HG03575 (cell line): ENCODE data around the gene C6orf120.

Experiments used
- ATAC-seq: cut with Tn5 transposase; IDR thresholded peaks from one replicate; pipeline ENCODE4 v1.9.1; 2021; ENCODE audit not compliant: unreplicated experiment, insufficient number of reproducible peaks, low FRiP score; ENCODE audit errors: extremely low read depth

The C6orf120 gene

DNA sequence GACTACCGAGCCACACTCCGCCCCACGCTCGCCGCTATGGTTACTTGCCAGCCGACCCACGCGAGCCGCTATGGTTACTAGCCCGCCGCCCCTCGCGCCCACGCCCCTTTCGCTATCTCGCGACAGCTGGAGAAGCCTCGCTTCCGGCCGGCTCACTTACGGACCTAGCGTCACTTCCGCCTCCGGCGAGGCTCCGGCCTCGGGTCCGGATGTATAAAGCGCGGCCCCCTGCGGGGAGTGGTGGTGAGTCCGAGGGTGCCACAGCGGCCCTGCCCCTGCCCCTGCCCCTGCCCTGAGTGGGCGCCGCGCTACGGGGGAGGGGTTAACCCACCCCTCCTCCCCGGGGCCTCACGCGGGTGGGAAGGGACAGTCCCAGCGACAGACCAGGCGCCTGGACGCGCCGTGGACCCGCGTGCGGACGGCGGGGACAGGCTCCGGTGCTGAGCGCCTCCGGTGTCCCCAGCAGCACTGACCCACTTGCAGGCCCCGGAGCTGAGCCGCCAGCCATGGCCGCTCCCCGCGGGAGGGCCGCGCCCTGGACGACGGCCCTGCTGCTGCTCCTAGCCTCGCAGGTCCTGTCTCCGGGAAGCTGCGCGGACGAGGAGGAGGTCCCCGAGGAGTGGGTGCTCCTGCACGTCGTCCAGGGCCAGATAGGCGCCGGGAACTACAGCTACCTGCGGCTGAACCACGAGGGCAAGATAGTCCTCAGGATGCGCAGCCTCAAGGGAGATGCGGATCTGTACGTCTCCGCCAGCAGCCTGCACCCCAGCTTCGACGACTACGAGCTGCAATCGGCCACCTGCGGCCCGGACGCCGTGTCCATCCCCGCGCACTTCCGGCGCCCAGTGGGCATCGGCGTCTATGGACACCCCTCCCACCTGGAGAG lies at the start of gene C6orf120, which contains the start of gene WDR27:
Gene C6orf120, plus strand, starts transcription at position 173 of the 886 bp plus-strand sequence. Its CDS starts 334 bp downstream, at position 507.
Gene WDR27, minus strand, starts transcription at position 76 of the 886 bp plus-strand sequence. CDS start 13,024 bp downstream, outside the sequence.
- ATAC-seq, result peak; percentile 95

DNA sequence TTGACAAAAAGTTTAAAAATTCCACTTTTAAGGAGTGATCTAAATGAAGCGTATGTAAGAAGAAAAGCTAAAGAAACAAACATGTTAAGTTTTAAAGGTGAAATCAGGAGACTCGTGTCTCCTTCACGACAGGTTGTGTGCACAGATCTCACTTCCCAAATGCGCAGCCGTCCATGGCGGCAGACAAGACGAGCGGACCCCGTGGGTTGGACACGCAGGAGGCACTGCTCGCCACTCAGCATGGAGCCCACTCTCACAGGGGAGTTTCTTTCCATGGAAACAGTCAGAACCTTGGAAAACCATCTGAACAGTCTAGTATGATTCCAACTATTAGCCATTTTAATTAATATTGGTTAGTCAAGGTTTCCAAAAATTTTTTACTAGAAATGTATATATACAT lies 49.0 kb upstream of the C6orf120 start:
- no peak for ATAC-seq

- no peak for ATAC-seq
Measured at GRCh38 chr6:169653691-169654090, 48.2 kb upstream of the C6orf120 start.

GRCh38 chr6:169654598-169655391 lies 47.1 kb upstream of the C6orf120 start:
- ATAC-seq, result peak; percentile 74

- no peak for ATAC-seq
Measured at GRCh38 chr6:169656546-169657283, 45.2 kb upstream of the C6orf120 start.

GRCh38 chr6:169657284-169657610 lies 44.7 kb upstream of the C6orf120 start:
- no peak for ATAC-seq

- no peak for ATAC-seq
Measured at GRCh38 chr6:169659820-169660610, 41.9 kb upstream of the C6orf120 start.

DNA sequence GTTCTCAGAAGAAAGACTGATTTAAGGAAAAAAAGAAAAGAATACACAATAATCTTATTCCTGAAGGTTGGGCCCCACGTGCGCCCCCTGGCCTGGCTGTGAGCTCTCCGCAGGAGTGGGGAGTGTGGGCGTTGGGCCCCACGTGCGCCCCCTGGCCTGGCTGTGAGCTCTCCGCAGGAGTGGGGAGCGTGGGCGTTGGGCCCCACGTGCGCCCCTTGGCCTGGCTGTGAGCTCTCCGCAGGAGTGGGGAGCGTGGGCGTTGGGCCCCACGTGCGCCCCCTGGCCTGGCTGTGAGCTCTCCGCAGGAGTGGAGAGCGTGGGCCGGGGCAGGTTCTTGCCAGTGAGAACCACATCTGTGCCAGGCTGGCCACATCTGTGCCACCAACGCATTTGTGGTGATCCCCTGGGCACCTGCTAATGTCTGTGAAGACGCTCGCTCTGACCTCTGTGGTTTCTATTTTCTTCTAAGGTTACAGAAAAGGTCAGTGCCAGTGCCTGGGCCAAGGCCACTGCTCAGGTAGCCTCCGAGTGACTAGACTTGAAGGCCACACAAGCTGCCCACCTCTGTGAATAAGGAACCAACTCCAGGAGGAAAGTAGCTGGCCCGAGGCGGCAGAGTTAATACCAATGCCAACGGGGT lies 41.1 kb upstream of the C6orf120 start:
- ATAC-seq, result no peak

- ATAC-seq, result no peak
Measured at GRCh38 chr6:169661391-169661756, 40.6 kb upstream of the C6orf120 start.

GRCh38 chr6:169663468-169663867 lies 38.5 kb upstream of the C6orf120 start:
- no peak for ATAC-seq

DNA sequence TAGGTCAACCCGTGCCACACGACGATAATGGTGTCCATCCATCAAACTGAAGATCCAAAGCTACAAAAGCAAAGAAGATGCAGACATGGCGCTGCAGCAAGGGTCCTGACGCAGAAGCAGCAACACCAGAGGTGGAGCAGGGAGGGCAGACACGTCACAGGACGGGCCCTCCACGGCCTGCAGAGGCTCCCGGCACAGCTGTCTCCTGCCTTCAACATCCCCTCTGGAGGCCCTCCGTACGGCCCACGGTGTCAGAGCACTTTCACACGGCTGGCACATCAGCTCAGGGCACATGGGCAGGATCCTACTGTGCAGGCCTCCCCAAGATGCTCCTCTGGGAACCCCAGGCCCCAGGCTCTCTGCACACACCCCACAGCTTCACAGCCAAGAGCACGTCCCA lies 37.7 kb upstream of the C6orf120 start:
- ATAC-seq, result no peak

DNA sequence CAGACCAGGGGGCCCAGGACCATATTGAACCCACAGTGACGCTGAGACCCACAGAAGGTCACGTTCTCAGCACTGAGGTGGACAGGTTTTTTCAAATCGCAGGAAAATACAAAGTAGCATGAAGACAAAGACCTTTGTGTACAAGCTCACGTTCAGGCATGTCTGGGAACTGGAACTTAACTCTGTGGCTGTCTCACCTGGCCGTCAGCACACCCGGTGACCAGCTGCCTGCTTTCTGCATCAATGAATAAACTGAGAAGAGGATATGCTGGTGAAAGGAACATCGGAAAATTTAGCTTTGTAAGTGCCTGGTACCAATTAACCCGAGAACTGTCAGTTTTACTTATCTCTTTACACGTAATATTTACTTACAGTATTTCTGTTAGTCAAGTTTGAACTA lies 36.6 kb upstream of the C6orf120 start:
- ATAC-seq, result no peak

GRCh38 chr6:169666441-169666840 lies 35.5 kb upstream of the C6orf120 start:
- no peak for ATAC-seq

DNA sequence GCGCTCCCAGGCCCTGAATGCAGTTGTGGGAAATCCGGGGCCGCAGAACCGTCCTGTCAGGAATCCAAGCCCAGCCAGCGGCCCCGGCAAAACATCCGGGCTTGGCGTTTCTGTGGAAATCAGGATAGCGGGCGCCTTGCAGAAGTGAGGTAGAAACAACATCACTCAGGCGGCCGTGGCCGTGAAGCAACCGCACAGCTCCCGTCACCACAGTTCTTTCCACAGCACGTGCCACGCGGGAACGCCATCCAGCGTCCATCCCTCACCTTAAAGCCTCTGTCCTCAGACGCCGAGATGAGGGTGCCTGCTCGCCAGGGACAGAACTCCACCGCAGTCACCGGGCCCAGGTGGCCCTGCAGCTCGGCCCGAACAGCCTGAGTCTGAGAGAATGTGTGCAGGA lies 34.2 kb upstream of the C6orf120 start:
- ATAC-seq, result no peak

DNA sequence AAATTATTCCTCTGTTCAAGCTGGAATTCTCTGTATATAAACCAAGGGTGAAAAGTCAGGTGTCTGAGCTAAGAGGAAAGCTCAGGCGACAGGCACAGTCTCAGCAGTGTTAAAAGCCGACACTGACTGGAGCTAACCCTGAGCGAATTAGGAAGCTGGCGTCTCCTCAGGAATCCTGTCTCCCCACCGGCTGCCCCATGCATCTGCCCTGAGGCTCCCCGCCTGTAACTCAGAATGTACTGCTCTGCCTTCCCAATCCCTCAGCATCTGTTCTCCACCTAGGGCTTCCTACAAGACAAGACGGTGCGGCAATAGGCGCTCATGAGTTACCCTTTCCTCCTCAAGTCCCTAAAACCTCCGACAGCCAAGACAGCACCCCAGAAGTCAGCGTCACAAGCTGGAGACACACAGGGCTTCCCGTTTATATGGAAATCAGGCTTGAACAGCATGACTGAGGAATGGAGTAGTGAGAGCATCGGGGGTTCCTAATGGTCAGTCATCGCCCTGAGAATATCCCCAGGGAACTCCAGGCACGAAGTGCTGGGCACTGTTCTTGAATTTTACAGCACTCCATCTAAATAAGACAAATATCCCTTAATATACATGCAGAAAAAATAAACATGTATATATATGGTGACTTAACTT lies 33.6 kb upstream of the C6orf120 start:
- no peak for ATAC-seq

DNA sequence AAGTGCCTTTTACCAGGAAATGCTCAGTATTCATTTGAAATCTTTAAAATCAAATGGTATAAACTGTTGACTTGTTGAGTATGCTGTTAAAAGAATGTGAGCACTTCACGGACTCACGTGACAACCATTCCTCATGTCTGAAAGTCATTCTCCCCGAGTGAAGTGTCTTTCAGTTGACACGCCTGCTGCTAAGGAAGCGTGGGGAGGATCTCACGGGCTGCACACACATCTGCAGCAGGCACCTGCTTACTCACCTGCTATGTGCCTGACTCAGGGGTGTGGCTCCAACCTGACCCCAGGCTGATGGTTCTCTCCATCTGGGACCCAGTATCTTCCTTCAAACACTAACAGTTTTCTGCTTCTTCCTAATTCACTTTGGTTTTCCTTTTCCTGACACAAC lies 32.8 kb upstream of the C6orf120 start:
- ATAC-seq, result no peak

DNA sequence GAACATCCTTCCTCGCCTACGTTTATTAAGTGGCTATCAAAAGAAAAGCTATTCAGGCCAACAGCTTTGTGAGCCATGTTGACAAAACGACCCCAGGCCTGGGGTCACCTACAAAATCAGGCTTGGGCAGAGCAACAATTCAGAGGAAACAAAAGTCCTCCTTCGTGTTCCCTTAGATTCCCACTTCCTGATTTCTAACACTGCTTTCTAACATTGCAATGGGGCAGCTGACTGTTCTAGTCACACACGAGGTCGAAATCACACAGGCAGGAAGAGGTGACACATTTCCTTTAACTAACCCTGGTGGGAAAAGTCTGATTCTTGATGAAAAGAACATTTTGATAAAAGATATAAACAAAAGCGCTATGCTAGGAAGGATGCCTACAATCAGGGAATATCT lies 32.0 kb upstream of the C6orf120 start:
- no peak for ATAC-seq

DNA sequence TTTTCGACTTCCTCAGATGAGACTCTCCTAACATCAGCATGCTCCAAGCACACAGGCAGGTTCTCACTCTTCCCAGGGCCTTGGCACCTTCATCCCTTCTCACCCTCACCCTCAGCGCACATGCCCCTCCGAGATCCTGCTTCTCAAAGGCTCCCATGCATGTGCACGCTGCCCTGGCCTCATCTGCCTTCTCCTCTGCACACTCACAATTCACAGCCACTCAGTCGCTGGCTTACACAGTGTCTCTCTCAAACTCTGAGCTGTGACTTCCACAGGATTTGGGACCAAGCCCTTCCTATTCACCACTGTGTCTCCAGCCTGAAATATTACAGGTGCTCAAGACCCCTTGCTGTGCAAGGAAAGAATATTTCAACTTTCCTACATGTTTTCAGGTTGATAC lies 30.4 kb upstream of the C6orf120 start:
- no peak for ATAC-seq
